Mucosa of descending colon (tissue), 3 donors: ENCODE results near the gene PAX2. TPM values are rescaled to one million over a fixed set of nuclear protein-coding genes. Genes with fewer than 3 reads are reported as not detected.

Source experiments
- ATAC-seq: fragments of 200-7000 bp; cut with Tn5 transposase; one replicate; pipeline ENCODE4 v1.9.1; 2020; ENCODE audit warnings: mild to moderate bottlenecking, moderate library complexity
- DNase-seq, 3 donors: peaks; one replicate each; pipeline ENCODE4 v3.0.0-alpha.2; 2020
- H3K36me3 ChIP-seq: fragments of 200-600 bp; one replicate; pipeline ENCODE4 v1.8.0; 2021; ENCODE audit warnings: low read depth, mild to moderate bottlenecking
- H3K4me1 ChIP-seq: fragments of 200-600 bp; one replicate; pipeline ENCODE4 v1.8.0; 2021; ENCODE audit warnings: low read depth, mild to moderate bottlenecking
- H3K4me3 ChIP-seq: fragments of 200-600 bp; one replicate; pipeline ENCODE4 v1.8.0; 2021; ENCODE audit warnings: mild to moderate bottlenecking
- H3K9me3 ChIP-seq: fragments of 200-600 bp; one replicate; pipeline ENCODE4 v1.8.0; 2021; ENCODE audit warnings: mild to moderate bottlenecking
- intact Hi-C, 2 donors: fragments of 100-400 bp; cut with DNase I in 1 of 2; cut with micrococcal nuclease in 1 of 2; formaldehyde crosslinking; loops; one replicate each; pipeline versions ENCODE4 v1.11.0 to v1.11.1; 2022; cut with DNase I, micrococcal nuclease
- total RNA-seq, 3 donors: library from RNA; stranded (reverse); fragmentation: NEBNext Ultra II Directional in 2 of 3; extraction: Animal tissue kit (Norgen Biotek cat#: 25700) in 2 of 3; gene quantifications; one replicate each; pipeline versions ENCODE4 v1.2.1 to v1.2.4, GENCODE V29; 2021 to 2023
- TF ChIP-seq, protein P1 (sequence below): fragments of 200-600 bp; IDR thresholded peaks from one replicate; pipeline ENCODE4 v1.8.0; 2022; ENCODE audit warnings: antibody characterized with exemption, mild to moderate bottlenecking
- donor health status: DM: no; HTN: no; CAD: no; lungs with moderate emphysema.
- donor health status: DM: no; HTN: no; CAD: no.
- donor health status: DM: no; HTN: yes; CAD: no.

Gene PAX2
- total RNA-seq, 3 donors from 2014 or later, result not detected

DNA sequence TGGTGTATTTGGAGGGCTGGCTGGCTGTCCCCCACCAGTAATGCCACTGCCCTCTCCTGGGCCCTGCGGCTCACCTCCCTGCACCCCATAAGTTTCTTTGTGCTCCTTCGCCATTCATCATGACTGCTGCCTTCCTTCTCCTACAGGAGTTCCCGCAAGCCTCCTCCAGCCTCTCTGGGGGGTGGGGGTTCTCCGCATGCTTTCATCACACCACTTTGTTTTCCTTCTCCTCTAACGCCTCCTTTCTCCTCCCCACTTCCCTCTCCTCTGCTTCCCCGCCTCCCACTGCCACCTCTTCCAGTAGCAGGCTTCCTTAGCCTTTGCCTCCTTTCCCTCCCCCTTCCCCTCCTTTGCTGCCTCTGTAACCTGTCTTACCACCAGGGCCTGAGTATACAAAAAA lies 58.1 kb downstream of the PAX2 start:
- intact Hi-C loops, result no loop called here
- no peak for ATAC-seq
- H3K36me3 ChIP-seq, result no peaks in the 10 kb centered on the region
- TF ChIP-seq, protein P1, sequence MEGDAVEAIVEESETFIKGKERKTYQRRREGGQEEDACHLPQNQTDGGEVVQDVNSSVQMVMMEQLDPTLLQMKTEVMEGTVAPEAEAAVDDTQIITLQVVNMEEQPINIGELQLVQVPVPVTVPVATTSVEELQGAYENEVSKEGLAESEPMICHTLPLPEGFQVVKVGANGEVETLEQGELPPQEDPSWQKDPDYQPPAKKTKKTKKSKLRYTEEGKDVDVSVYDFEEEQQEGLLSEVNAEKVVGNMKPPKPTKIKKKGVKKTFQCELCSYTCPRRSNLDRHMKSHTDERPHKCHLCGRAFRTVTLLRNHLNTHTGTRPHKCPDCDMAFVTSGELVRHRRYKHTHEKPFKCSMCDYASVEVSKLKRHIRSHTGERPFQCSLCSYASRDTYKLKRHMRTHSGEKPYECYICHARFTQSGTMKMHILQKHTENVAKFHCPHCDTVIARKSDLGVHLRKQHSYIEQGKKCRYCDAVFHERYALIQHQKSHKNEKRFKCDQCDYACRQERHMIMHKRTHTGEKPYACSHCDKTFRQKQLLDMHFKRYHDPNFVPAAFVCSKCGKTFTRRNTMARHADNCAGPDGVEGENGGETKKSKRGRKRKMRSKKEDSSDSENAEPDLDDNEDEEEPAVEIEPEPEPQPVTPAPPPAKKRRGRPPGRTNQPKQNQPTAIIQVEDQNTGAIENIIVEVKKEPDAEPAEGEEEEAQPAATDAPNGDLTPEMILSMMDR, result no peak
- no peaks in the 10 kb centered on the region for H3K4me1 ChIP-seq
- H3K4me3 ChIP-seq, result no peak overlapping the region
- no peaks in the 10 kb centered on the region for H3K9me3 ChIP-seq
- DNase-seq, result no peak

DNA sequence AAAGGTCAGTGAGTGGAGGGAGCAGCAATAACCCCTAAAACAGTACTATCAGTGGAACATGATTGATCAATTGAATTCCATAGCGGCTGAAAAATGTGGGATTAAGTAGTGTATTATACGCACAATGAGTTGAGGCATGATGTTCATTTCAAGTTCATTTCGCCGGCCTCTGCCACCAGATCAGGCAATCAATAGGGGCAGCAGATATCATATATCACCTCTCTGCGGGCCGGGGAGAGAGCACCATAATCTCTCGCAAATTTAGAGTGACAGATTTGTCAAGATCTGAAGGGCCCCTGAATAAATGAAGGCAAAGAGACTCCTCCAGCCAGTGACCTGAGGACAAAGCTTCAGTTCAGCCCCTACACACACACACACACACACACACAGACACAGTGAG lies 58.5 kb downstream of the PAX2 start:
- intact Hi-C loops, result no loop called here
- Histone ChIP-seq H3K4me3 (no peak overlapping the region), H3K36me3 (no peaks in the 10 kb centered on the region), H3K4me1 (no peaks in the 10 kb centered on the region), H3K9me3 (no peaks in the 10 kb centered on the region)
- TF ChIP-seq, protein P1, result no peak
- ATAC-seq (no peak), DNase-seq (peak in 1 of 3 donors; percentile 11)

DNA sequence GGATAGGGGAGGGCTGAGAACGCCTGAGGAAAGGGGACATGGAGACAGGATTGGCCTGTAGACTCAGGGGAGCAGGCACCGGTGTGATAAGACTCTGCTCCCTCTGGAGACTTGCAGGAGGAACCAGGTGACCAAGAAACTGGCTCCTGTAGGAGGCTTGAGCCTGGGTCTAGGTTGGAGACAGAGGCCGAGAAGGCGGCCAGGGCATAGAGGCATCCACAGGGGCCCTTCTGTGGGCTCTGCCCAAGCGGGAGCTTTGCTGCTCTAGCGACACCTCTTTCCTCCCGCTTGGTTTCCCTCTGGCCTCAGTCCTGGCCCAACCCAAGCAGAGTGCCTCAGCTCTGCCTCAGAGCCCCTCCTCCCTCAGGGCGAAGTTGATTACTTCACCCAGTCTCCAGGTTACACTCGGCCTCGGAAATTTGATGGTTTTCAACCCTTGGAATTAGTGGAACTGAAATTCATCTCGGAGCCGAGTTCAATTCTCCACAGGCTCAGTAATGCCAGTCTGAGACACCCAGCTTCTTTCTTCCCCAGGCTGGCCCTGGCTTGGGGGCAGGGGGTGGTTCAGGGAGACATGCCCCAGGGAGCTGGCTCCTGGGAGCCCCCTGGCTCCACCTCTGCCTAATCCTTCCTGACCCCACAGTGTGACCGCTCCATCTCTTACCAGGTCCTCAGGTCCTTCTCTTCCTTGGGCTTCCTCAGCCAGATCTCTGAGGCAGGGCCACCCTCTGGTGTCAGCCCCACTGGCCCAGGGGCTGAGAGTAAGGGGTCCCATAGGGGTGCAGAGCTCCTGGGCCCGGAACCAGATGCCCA lies 60.4 kb downstream of the PAX2 start:
- H3K9me3 ChIP-seq, result no peaks in the 10 kb centered on the region
- no peak for ATAC-seq
- H3K36me3 ChIP-seq, result no peaks in the 10 kb centered on the region
- peak in 1 of 3 donors; percentile 31 for DNase-seq
- TF ChIP-seq, protein P1, result no peak
- H3K4me3 ChIP-seq, result no peak overlapping the region
- H3K4me1 ChIP-seq, result no peaks in the 10 kb centered on the region
- intact Hi-C loops, result no loop called here

DNA sequence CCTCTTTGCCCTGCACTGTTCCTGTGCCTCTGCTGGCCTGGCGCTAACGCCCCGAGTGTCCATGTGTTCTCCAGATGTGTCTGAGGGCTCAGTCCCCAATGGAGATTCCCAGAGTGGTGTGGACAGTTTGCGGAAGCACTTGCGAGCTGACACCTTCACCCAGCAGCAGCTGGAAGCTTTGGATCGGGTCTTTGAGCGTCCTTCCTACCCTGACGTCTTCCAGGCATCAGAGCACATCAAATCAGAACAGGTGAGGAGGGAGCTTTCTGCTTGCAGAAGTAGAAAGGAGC lies 60.9 kb downstream of the PAX2 start:
- TF ChIP-seq, protein P1, result no peak
- intact Hi-C loops, result no loop called here
- Histone ChIP-seq H3K9me3 (no peaks in the 10 kb centered on the region), H3K4me1 (no peaks in the 10 kb centered on the region), H3K36me3 (no peaks in the 10 kb centered on the region), H3K4me3 (no peak overlapping the region)
- DNase-seq, result no peak
- ATAC-seq, result no peak

DNA sequence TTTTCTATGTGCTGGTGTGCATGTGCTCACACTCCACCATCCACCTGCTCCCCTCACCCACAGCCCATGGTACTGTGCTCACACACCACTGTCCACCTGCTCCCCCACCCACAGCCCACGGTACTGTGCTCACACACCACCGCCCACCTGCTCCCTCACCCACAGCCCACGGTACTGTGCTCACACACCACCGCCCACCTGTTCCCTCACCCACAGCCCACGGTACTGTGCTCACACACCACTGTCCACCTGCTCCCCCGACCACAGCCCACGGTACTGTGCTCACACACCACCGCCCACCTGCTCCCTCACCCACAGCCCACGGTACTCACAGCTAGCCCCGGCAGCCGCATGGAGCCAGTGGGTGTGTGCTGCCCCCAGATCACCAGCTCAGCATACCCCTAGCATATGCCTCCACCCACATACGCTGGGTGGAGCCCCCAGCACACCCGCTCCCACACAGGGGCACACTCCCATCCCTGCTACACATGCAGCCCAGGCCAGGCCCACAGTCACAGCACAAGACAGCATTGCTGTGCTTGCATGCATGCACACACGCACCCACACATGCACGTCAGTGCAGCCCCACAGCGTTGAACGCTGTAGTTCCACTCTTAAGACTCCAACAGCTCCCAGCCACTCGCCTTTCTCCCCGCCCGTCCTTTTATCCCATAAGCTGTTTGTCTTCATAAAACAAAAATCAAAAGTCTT lies 62.0 kb downstream of the PAX2 start:
- H3K4me1 ChIP-seq, result no peaks in the 10 kb centered on the region
- no peaks in the 10 kb centered on the region for H3K36me3 ChIP-seq
- DNase-seq, result peak in 1 of 3 donors; percentile 25
- no peaks in the 10 kb centered on the region for H3K9me3 ChIP-seq
- intact Hi-C loops, result no loop called here
- ATAC-seq, result no peak
- H3K4me3 ChIP-seq, result no peak overlapping the region
- TF ChIP-seq, protein P1, result no peak
